ENCODE data around the gene ST6GALNAC3.
A peak's percentile ranks its signal among the peaks of the same experiment; 100 is the strongest.

The ST6GALNAC3 gene

GRCh38 chr1:76146184-76146583 lies 71.6 kb downstream of the ST6GALNAC3 start:
- H3K9ac ChIP-seq (ENCODE audit: low read length) = no peak overlapping the region
- no peak overlapping the region for H3K27ac ChIP-seq (ENCODE audit: low read length)
- H3K4me1 ChIP-seq (ENCODE audit: control insufficient read depth, low read depth, low read length) = peaks cover 12% of the 10 kb centered on the region
- H3K4me3 ChIP-seq (ENCODE audit: low read length) = no peak overlapping the region
- H3K36me3 ChIP-seq (ENCODE audit: control insufficient read depth, low read depth, low read length) = no peaks in the 10 kb centered on the region
- H3K27me3 ChIP-seq (ENCODE audit: control insufficient read depth, insufficient read depth, low read length) = no peaks in the 10 kb centered on the region
- H3K9me3 ChIP-seq (ENCODE audit: control insufficient read depth, low read depth, low read length) = no peaks in the 10 kb centered on the region

- H3K9me3 ChIP-seq (ENCODE audit: control insufficient read depth, low read depth, low read length) = no peaks in the 10 kb centered on the region
- no peak overlapping the region for H3K27ac ChIP-seq (ENCODE audit: low read length)
- H3K4me3 ChIP-seq (ENCODE audit: low read length) = no peak overlapping the region
- no peaks in the 10 kb centered on the region for H3K27me3 ChIP-seq (ENCODE audit: control insufficient read depth, insufficient read depth, low read length)
- H3K4me1 ChIP-seq (ENCODE audit: control insufficient read depth, low read depth, low read length) = no peaks in the 10 kb centered on the region
- H3K36me3 ChIP-seq (ENCODE audit: control insufficient read depth, low read depth, low read length) = no peaks in the 10 kb centered on the region
- no peak overlapping the region for H3K9ac ChIP-seq (ENCODE audit: low read length)
These were observed 73.4 kb downstream of the ST6GALNAC3 start for GRCh38 chr1:76147917-76148316.

DNA sequence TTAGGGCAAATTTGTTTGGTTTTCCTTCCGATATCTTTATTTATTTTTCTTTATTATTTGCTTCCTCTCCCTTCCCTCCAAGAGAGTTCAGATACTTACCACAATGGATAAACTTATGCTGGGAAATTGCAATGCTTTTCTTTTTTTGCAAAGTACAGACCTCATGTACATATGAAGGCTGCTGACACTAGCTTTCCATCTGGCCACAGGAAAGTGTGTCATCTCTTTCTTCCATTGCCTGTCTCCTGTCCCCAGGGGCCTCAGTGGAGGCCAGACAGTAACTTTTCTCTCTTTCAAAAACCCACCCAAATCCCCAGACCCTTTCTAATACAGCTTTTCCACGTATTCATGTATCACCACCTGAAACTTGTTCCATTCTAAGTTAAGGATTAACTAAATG lies 73.9 kb downstream of the ST6GALNAC3 start:
- H3K9ac ChIP-seq (ENCODE audit: low read length) = no peak overlapping the region
- H3K36me3 ChIP-seq (ENCODE audit: control insufficient read depth, low read depth, low read length) = no peaks in the 10 kb centered on the region
- no peaks in the 10 kb centered on the region for H3K27me3 ChIP-seq (ENCODE audit: control insufficient read depth, insufficient read depth, low read length)
- no peak overlapping the region for H3K27ac ChIP-seq (ENCODE audit: low read length)
- H3K9me3 ChIP-seq (ENCODE audit: control insufficient read depth, low read depth, low read length) = no peaks in the 10 kb centered on the region
- no peak overlapping the region for H3K4me3 ChIP-seq (ENCODE audit: low read length)
- no peaks in the 10 kb centered on the region for H3K4me1 ChIP-seq (ENCODE audit: control insufficient read depth, low read depth, low read length)

DNA sequence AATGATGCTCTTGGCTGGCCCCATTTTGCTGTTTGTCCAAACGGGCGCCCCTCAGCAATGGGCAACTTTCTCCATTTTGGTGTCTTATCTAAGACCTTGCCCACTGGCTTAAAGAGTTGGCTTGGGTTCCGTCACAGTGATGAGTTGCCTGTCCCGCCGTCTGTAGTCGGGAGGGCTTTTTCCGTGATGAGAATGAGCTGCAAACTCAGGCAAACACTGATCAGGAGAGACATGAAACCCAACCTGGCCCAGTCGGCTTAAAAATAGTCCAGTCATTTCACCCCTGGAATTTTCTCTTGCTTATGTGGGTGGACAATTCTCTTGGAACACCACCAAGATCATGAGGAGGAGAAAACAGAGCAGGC lies 79.3 kb downstream of the ST6GALNAC3 start:
- H3K27me3 ChIP-seq (ENCODE audit: control insufficient read depth, insufficient read depth, low read length) = no peaks in the 10 kb centered on the region
- no peak overlapping the region for H3K9ac ChIP-seq (ENCODE audit: low read length)
- H3K4me3 ChIP-seq (ENCODE audit: low read length) = no peak overlapping the region
- H3K27ac ChIP-seq (ENCODE audit: low read length) = no peak overlapping the region
- no peaks in the 10 kb centered on the region for H3K36me3 ChIP-seq (ENCODE audit: control insufficient read depth, low read depth, low read length)
- peaks cover 7% of the 10 kb centered on the region for H3K4me1 ChIP-seq (ENCODE audit: control insufficient read depth, low read depth, low read length)
- H3K9me3 ChIP-seq (ENCODE audit: control insufficient read depth, low read depth, low read length) = no peaks in the 10 kb centered on the region

DNA sequence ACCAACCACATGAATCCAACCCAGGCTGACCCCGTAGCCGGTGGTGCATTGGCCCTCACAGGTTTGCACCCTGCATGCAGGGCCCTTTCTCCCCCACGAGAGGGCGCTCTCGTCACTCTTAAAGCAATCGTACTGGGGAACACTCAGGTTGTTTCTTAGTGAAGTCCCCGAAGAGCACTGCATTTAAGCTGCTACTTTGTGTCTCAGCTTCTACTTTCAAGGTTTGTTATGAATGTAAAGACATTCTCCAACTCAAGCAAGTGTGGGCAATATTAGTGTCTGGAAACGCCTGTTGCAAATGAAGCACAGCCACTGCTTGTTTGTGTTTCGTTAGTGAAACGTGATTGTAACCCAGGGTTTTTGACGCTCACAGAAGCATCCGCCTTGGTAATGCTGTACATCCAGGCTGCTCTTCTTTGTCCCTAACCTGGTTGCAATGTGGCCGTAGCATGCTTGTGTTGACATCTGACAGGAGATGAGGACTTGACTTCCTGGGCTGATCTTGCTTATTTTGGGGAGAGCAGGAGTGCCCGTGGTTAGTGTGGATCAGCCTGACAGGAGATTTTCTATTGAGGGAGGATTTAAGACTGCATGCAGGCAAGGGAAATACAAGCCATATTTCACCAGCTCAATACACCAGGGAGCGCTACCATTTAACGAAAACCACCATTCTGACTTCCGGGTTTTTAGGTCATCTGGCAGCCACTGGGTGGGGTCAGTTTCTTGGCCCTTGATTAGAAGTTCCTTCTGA lies 79.8 kb downstream of the ST6GALNAC3 start:
- Histone ChIP-seq H3K9ac (ENCODE audit: low read length) (no peak overlapping the region), H3K27me3 (ENCODE audit: control insufficient read depth, insufficient read depth, low read length) (no peaks in the 10 kb centered on the region), H3K27ac (ENCODE audit: low read length) (no peak overlapping the region), H3K4me3 (ENCODE audit: low read length) (peak overlapping the region; percentile 15), H3K4me1 (ENCODE audit: control insufficient read depth, low read depth, low read length) (peaks cover 7% of the 10 kb centered on the region), H3K9me3 (ENCODE audit: control insufficient read depth, low read depth, low read length) (no peaks in the 10 kb centered on the region), H3K36me3 (ENCODE audit: control insufficient read depth, low read depth, low read length) (no peaks in the 10 kb centered on the region)

DNA sequence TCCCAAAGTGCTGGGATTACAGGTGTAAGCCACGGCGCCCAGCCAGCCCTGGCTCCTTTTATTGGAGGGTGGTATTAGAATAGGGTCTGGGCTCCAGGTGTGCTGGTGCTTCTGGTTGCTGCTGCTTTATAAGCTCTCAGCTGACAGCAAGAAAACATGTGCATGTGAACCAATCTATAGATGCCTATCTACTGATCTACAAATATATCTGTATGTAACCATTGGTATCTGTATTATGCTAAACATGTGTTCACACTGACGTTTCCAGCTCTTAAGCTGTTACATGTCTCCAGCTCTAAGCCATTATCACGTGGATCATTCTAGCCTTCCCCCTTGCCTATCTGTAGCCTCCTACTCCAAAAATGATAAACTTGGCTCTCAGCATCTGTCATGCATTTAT lies 82.4 kb downstream of the ST6GALNAC3 start:
- H3K4me1 ChIP-seq (ENCODE audit: control insufficient read depth, low read depth, low read length) = peaks cover 7% of the 10 kb centered on the region
- H3K36me3 ChIP-seq (ENCODE audit: control insufficient read depth, low read depth, low read length) = no peaks in the 10 kb centered on the region
- H3K9ac ChIP-seq (ENCODE audit: low read length) = no peak overlapping the region
- no peak overlapping the region for H3K4me3 ChIP-seq (ENCODE audit: low read length)
- H3K9me3 ChIP-seq (ENCODE audit: control insufficient read depth, low read depth, low read length) = no peaks in the 10 kb centered on the region
- no peak overlapping the region for H3K27ac ChIP-seq (ENCODE audit: low read length)
- H3K27me3 ChIP-seq (ENCODE audit: control insufficient read depth, insufficient read depth, low read length) = no peaks in the 10 kb centered on the region

DNA sequence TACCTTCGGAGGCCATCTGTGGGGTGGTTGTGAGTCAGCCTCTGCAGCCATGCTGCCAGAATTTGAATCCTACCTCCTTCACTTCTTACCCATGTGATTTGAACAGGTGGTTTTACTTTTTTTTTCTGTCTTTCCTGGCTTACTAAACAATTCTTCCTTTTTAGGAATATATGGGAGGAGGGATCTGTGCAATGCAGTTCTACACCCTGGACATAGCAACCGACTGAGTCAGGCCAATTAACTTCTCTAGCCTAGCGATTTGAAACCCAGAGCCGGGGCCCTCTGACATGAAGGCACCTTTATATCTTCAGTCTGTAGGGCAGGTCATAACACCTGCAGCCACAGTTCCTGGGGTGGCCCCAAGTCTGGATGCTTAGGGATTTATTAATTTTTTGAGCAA lies 83.6 kb downstream of the ST6GALNAC3 start:
- Histone ChIP-seq H3K4me3 (ENCODE audit: low read length) (no peak overlapping the region), H3K27me3 (ENCODE audit: control insufficient read depth, insufficient read depth, low read length) (no peaks in the 10 kb centered on the region), H3K36me3 (ENCODE audit: control insufficient read depth, low read depth, low read length) (no peaks in the 10 kb centered on the region), H3K4me1 (ENCODE audit: control insufficient read depth, low read depth, low read length) (peaks cover 7% of the 10 kb centered on the region), H3K27ac (ENCODE audit: low read length) (no peak overlapping the region), H3K9ac (ENCODE audit: low read length) (no peak overlapping the region), H3K9me3 (ENCODE audit: control insufficient read depth, low read depth, low read length) (no peaks in the 10 kb centered on the region)

GRCh38 chr1:76160225-76160624 lies 85.7 kb downstream of the ST6GALNAC3 start:
- Histone ChIP-seq H3K4me3 (ENCODE audit: low read length) (no peak overlapping the region), H3K4me1 (ENCODE audit: control insufficient read depth, low read depth, low read length) (no peaks in the 10 kb centered on the region), H3K27me3 (ENCODE audit: control insufficient read depth, insufficient read depth, low read length) (no peaks in the 10 kb centered on the region), H3K27ac (ENCODE audit: low read length) (no peak overlapping the region), H3K9ac (ENCODE audit: low read length) (no peak overlapping the region), H3K36me3 (ENCODE audit: control insufficient read depth, low read depth, low read length) (no peaks in the 10 kb centered on the region), H3K9me3 (ENCODE audit: control insufficient read depth, low read depth, low read length) (no peaks in the 10 kb centered on the region)

GRCh38 chr1:76161451-76161850 lies 86.9 kb downstream of the ST6GALNAC3 start:
- Histone ChIP-seq H3K36me3 (ENCODE audit: control insufficient read depth, low read depth, low read length) (no peaks in the 10 kb centered on the region), H3K27me3 (ENCODE audit: control insufficient read depth, insufficient read depth, low read length) (no peaks in the 10 kb centered on the region), H3K9me3 (ENCODE audit: control insufficient read depth, low read depth, low read length) (no peaks in the 10 kb centered on the region), H3K4me1 (ENCODE audit: control insufficient read depth, low read depth, low read length) (no peaks in the 10 kb centered on the region), H3K27ac (ENCODE audit: low read length) (no peak overlapping the region), H3K9ac (ENCODE audit: low read length) (no peak overlapping the region), H3K4me3 (ENCODE audit: low read length) (no peak overlapping the region)

GRCh38 chr1:76162254-76162653 lies 87.7 kb downstream of the ST6GALNAC3 start:
- Histone ChIP-seq H3K36me3 (ENCODE audit: control insufficient read depth, low read depth, low read length) (no peaks in the 10 kb centered on the region), H3K27ac (ENCODE audit: low read length) (no peak overlapping the region), H3K9me3 (ENCODE audit: control insufficient read depth, low read depth, low read length) (no peaks in the 10 kb centered on the region), H3K4me1 (ENCODE audit: control insufficient read depth, low read depth, low read length) (no peaks in the 10 kb centered on the region), H3K4me3 (ENCODE audit: low read length) (no peak overlapping the region), H3K27me3 (ENCODE audit: control insufficient read depth, insufficient read depth, low read length) (no peaks in the 10 kb centered on the region), H3K9ac (ENCODE audit: low read length) (no peak overlapping the region)

DNA sequence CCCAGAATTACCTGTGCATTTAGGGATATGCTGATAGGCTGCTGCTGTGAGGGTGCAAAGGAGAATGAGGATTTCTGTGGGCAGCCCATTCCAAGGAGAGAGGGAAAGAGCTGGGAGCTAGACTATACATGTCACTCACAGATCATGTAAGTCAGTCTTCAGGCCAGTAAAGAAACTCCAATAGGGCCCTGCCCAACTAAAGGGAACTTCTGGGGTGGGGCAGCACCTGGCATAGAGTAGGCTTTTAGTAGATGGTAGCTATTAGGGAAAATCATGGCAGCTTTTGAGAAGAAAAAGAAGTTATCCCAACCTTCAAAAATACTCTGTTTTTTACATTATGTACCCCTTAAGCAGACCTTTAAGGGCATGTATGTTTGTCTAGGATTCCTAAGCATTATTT lies 89.6 kb downstream of the ST6GALNAC3 start:
- Histone ChIP-seq H3K4me1 (ENCODE audit: control insufficient read depth, low read depth, low read length) (no peaks in the 10 kb centered on the region), H3K36me3 (ENCODE audit: control insufficient read depth, low read depth, low read length) (no peaks in the 10 kb centered on the region), H3K9me3 (ENCODE audit: control insufficient read depth, low read depth, low read length) (no peaks in the 10 kb centered on the region), H3K27me3 (ENCODE audit: control insufficient read depth, insufficient read depth, low read length) (no peaks in the 10 kb centered on the region), H3K4me3 (ENCODE audit: low read length) (no peak overlapping the region), H3K9ac (ENCODE audit: low read length) (no peak overlapping the region), H3K27ac (ENCODE audit: low read length) (no peak overlapping the region)

- no peaks in the 10 kb centered on the region for H3K4me1 ChIP-seq (ENCODE audit: control insufficient read depth, low read depth, low read length)
- no peaks in the 10 kb centered on the region for H3K36me3 ChIP-seq (ENCODE audit: control insufficient read depth, low read depth, low read length)
- no peak overlapping the region for H3K27ac ChIP-seq (ENCODE audit: low read length)
- H3K27me3 ChIP-seq (ENCODE audit: control insufficient read depth, insufficient read depth, low read length) = no peaks in the 10 kb centered on the region
- no peak overlapping the region for H3K9ac ChIP-seq (ENCODE audit: low read length)
- no peak overlapping the region for H3K4me3 ChIP-seq (ENCODE audit: low read length)
- H3K9me3 ChIP-seq (ENCODE audit: control insufficient read depth, low read depth, low read length) = no peaks in the 10 kb centered on the region
These were observed 95.5 kb downstream of the ST6GALNAC3 start for GRCh38 chr1:76170084-76170483.

Measured in iPS-18a (cell line).